GM12872 (cell line): Measurements from ENCODE around the gene NCMAP.

Experiments
- TF ChIP-seq, protein P1 (sequence below): IDR thresholded peaks from 3 replicates; pipeline ENCODE4 v1.5.1; 2011; ENCODE audit warnings: low read depth, mild to moderate bottlenecking, low read length, moderate library complexity; ENCODE audit not compliant: insufficient read depth

The NCMAP gene

DNA sequence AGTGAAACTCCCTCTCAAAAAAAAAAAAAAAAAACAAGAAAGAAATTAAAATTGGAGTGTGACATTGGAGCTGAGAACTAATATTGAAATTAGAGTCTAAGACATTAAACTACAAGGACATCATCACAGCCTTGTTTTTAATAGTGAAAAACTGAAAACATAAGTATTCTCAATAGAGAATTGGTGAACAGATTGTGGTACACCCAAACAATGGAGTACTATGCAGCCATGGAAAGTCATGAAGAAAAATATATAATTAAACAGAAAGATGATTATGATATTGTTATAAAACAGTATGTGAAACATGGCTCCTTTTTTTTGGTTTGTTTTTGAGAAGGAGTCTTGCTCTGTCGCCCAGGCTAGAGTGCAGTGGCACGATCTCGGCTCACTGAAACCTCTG lies 43.4 kb downstream of the NCMAP start:
- TF ChIP-seq, protein P1, sequence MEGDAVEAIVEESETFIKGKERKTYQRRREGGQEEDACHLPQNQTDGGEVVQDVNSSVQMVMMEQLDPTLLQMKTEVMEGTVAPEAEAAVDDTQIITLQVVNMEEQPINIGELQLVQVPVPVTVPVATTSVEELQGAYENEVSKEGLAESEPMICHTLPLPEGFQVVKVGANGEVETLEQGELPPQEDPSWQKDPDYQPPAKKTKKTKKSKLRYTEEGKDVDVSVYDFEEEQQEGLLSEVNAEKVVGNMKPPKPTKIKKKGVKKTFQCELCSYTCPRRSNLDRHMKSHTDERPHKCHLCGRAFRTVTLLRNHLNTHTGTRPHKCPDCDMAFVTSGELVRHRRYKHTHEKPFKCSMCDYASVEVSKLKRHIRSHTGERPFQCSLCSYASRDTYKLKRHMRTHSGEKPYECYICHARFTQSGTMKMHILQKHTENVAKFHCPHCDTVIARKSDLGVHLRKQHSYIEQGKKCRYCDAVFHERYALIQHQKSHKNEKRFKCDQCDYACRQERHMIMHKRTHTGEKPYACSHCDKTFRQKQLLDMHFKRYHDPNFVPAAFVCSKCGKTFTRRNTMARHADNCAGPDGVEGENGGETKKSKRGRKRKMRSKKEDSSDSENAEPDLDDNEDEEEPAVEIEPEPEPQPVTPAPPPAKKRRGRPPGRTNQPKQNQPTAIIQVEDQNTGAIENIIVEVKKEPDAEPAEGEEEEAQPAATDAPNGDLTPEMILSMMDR, result no peak

DNA sequence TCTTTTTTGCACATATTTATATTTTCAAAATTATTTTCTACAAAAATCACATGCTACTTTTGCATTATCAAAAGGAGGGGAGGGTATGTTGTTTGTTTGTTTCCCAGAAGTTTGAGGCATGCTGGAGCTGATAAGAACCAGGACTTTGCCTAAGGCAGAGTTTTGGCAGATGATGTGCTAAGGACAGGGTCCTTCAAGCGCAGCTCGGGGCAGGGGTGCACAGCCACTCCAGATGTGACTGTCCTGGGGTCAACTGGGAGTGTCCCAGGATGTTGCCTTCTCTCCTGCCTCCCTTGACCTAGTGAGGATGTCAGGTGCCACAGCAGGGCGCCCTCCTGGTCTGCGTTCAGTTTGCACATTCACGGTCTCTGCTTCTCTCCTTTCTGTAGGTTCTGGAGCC lies 44.7 kb downstream of the NCMAP start:
- TF ChIP-seq, protein P1, result no peak

DNA sequence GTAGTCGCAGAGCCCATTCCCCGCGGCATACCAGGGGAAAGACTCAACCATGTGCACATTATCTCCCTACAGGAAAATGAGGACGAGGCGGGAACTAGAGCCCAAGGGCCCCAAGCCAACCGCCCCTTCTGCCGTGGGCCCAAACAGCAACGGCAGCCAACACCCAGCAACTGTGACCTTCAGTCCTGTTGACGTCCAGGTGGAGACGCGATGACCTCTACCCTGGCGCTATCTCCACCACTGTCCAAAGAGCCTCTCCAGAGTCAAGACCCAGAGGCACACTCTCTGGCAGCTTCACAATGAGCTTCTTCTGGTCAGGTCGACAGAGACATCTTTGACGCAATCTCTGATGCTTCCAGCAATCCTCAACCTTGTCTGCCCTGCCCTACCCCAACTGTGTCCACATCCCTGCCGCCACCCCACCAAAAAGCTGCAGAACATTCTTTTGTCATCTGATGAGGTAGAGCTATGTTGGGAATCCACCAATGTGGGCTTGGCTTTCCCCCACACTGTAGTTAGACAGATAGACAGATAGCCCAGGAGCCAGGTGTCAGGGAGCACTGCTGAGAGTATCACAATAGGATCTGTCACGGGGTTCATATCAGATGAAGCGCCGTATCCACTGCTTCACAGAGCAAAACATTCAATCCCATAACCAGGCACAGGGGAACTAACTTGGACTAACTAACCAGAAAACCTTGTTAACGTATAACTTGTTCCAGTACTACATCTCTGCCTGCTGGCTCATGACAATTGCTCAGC lies 49.8 kb downstream of the NCMAP start:
- TF ChIP-seq, protein P1, result no peak

DNA sequence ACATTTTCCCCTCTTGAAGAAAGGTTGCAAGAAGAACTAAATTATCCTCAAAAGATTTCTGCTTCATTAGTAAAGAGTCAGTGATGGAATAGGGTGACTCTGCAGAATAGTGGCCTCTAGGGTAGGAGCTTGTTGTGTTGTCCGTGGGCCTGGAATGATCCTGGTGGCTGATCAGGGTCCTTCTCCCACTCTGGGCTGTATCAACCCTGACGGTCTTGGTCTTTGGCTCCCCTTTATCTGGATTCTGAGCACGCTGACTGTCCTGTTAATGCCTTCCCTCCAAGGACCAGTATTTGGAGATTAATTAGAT lies 50.4 kb downstream of the NCMAP start:
- TF ChIP-seq, protein P1, result no peak

DNA sequence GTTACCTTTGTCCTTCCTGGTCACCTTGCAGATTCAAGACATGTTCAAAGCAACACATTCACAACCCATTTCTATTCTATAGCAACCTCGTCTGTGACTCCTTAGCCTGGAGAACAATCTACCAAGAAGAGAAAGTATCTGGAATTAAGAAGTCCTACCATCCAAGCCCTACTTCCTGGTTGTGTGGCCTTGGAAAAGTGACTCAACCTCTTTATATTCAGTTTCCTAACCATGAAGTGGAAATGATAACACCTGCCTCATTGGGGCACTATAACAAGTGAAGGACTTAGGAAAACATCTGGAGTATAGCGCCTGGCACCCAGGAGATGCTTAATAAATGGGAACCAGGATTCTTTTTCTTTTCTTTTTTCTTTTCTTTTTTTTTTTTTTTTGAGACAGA lies 50.7 kb downstream of the NCMAP start:
- TF ChIP-seq, protein P1, result no peak

DNA sequence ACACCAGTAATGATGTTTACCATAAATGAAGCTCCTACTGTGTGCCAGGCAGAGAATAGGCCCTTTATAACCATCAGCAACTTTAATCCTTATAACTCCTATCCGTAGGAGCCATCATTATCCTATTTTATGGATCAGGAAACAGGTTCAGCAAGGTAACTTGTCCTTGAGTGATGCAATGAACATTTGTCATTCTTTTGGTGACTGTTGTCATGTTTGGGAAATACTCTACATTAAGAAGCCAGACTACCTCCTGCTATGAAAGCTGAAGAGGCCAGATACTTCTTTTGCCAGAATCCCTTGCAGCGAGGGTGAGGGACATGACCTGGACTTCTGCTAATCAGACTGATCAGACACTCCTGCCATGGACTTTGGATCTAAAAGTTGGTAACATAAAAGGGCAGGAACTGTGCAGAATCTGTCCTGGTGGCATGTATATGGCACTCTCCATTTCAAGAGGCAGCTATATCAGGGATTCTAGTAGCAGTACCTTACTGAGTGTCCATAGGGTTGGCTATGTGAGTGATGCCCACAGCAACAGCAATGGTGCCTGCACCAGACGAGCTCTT lies 54.1 kb downstream of the NCMAP start:
- TF ChIP-seq, protein P1, result no peak

DNA sequence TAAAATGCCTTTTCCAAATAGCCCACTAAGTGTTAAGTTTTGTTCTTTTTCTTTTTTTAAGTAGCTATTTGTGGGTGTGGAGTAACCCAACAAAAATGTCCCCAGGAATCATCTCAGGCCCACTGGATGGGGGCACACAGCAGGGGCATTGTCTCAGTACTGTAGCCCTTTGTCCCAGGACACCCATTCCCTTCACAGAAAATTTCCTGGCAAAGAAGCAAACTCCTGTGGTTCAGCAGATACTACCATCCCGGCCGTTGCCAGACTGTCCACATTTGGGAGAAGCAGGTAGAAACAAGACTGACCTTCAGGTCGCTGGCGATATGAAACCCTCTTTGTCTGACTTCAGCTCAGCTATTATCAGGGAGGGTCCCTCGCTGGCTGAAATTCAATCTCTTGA lies 63.5 kb downstream of the NCMAP start:
- TF ChIP-seq, protein P1, result no peak

DNA sequence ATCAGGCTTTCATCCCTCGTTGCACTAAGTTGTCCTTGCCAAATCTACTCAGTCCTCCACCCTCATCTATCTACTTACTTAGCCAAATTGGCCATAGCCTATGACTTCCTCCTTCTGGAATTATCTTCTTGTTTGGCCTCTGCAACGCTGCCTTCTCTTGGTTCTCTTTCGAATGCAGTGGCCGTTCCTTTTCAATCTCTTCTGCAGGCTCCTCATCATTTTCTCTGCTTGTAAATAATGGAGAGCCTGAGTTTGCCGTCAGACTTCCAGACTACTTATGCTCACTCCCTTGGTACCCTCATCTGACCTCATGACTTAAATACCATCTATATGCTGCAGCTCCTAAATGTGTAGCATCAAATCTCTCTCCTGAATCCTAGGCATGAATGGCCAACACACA lies 64.8 kb downstream of the NCMAP start:
- TF ChIP-seq, protein P1, result no peak
